Activated T-helper 1 cell treated with anti-CD3 and anti-CD28 coated beads, Interleukin-12 subunit alpha, Interleukin-12 subunit beta, Interleukin-2, Interleukin-4 antibody, amounts not matched to agents 30 ng/mL and 10 ng/mL and 1 ng/mL, durations not matched to agents 14 hours and 24 hours and 36 hours (primary cell): Measurements from ENCODE around the gene TTR. TPM values are rescaled to one million over a fixed set of nuclear protein-coding genes. Genes with fewer than 3 reads are reported as not detected.

Experiments
- DNase-seq: peaks from one replicate; pipeline ENCODE4 v3.0.0; 2021; ENCODE audit warnings: low spot score
- H3K27ac Mint-ChIP-seq: one replicate; pipeline ENCODE4 v1.8.0; 2021; ENCODE audit warnings: mild to moderate bottlenecking, mixed read lengths
- H3K27me3 Mint-ChIP-seq: one replicate; pipeline ENCODE4 v1.8.0; 2022; ENCODE audit warnings: mild to moderate bottlenecking, moderate library complexity, mixed read lengths; ENCODE audit not compliant: insufficient read depth
- H3K36me3 Mint-ChIP-seq: one replicate; pipeline ENCODE4 v1.8.0; 2021; ENCODE audit warnings: low read depth, mixed read lengths
- H3K4me1 Mint-ChIP-seq: one replicate; pipeline ENCODE4 v1.8.0; 2021; ENCODE audit warnings: low read depth, mixed read lengths
- H3K4me3 Mint-ChIP-seq: one replicate; pipeline ENCODE4 v1.8.0; 2021; ENCODE audit warnings: mild to moderate bottlenecking, moderate library complexity, mixed read lengths
- H3K9me3 Mint-ChIP-seq: one replicate; pipeline ENCODE4 v1.8.0; 2021; ENCODE audit warnings: mixed read lengths
- intact Hi-C: fragments of 100-400 bp; cut with micrococcal nuclease; formaldehyde crosslinking; loops from one replicate; pipeline ENCODE4 v1.15.1; 2024
- total RNA-seq: library from RNA; stranded (reverse); gene quantifications from 2 replicates; pipeline ENCODE4 v1.2.3, GENCODE V29; 2022

The TTR gene
- total RNA-seq, 1 donor from 2014 or later, result not detected

- H3K36me3 Mint-ChIP-seq, result no peaks in the 10 kb centered on the region
- H3K27ac Mint-ChIP-seq, result no peak overlapping the region
- peaks cover 4% of the 10 kb centered on the region for H3K27me3 Mint-ChIP-seq
- no peaks in the 10 kb centered on the region for H3K4me1 Mint-ChIP-seq
- no peaks in the 10 kb centered on the region for H3K9me3 Mint-ChIP-seq
- H3K4me3 Mint-ChIP-seq, result no peak overlapping the region
- no peak for DNase-seq
- intact Hi-C loops, result no loop called here
Observed at GRCh38 chr18:31565782-31566512, 25.7 kb upstream of the TTR start.

DNA sequence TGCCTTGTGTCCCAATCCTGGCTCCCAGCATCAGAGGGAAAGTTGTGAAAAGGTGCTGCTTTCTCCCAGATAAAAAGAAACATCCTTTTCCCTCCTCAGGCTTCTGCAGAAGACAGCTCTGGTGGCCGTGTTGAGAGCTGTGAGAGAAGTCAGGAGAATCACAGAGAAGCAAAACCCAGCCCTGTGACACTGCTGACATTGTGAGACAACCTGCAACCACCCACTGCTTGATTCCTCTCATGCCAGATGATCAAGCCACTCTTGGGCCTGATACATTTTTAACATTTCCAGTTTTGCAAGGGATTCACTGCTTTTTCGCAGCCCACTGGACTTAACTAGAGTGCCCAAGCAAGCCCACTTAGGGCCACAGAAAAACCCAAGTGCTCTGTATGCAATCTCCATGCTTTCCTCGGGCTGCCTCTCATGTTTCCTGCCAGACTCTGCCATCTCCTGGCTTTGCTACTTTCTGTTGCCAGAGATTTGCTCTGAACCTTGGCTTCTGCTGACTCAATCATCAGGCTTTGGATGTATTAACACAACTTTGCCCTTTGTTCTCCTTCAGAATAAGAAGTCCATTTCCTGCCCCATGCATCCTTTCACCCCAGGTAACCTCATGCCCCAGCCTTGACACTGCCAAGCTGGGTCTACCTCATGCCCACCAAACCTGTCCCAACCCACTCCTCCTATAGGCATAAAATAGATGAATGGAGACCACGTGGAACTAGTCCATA lies 24.9 kb upstream of the TTR start:
- peaks cover 2% of the 10 kb centered on the region for H3K27me3 Mint-ChIP-seq
- H3K9me3 Mint-ChIP-seq, result no peaks in the 10 kb centered on the region
- intact Hi-C loops, result no loop called here
- H3K4me1 Mint-ChIP-seq, result no peaks in the 10 kb centered on the region
- H3K27ac Mint-ChIP-seq, result no peak overlapping the region
- no peak overlapping the region for H3K4me3 Mint-ChIP-seq
- DNase-seq, result no peak
- H3K36me3 Mint-ChIP-seq, result no peaks in the 10 kb centered on the region

DNA sequence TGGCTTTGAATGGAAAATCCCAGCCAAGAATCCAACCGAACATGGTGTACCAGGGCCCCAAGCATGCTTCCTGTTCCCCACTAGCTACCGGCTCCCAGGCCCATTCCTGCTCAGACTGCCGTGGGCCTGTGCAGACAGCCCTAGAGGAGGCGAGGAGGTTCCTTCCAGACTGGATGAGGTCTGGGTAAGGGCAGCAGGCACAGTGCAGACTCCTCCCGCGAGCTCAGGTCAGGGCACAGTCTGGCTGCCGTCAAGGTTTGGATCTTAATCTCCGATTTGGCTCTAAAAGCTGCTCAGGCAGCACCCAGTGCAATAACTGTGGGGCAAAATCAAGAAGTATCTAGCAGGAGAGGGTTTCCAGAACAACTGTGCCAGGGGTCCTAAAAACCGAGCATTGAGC lies 19.3 kb upstream of the TTR start:
- Mint-ChIP-seq H3K36me3 (no peaks in the 10 kb centered on the region), H3K9me3 (no peaks in the 10 kb centered on the region), H3K27me3 (no peaks in the 10 kb centered on the region), H3K27ac (no peak overlapping the region), H3K4me3 (no peak overlapping the region), H3K4me1 (no peaks in the 10 kb centered on the region)
- intact Hi-C loops, result no loop called here
- DNase-seq, result no peak

DNA sequence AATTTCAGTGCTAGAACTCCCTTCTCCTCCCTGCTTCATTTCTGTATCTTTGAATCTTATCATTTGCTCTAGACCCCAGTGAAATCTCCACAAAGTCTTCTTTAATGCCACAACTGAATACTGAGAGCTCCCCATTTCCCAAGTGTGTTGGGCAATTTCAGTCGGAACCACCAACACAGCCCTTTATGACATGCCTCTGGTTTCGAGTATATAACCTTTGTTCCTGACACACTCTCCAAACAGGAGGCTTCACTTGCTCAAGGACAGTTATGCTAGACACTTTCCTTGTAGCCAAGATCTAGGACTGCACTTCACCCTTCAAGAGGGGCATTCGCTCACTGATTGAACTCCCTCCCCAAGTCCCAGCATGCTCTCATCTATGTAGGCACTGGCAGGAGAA lies 18.6 kb upstream of the TTR start:
- Mint-ChIP-seq H3K9me3 (no peaks in the 10 kb centered on the region), H3K27me3 (no peaks in the 10 kb centered on the region), H3K4me3 (no peak overlapping the region), H3K36me3 (no peaks in the 10 kb centered on the region), H3K4me1 (no peaks in the 10 kb centered on the region), H3K27ac (no peak overlapping the region)
- intact Hi-C loops, result no loop called here
- no peak for DNase-seq

- H3K27ac Mint-ChIP-seq, result no peak overlapping the region
- H3K4me3 Mint-ChIP-seq, result no peak overlapping the region
- H3K9me3 Mint-ChIP-seq, result no peaks in the 10 kb centered on the region
- H3K36me3 Mint-ChIP-seq, result no peaks in the 10 kb centered on the region
- intact Hi-C loops, result no loop called here
- H3K27me3 Mint-ChIP-seq, result no peaks in the 10 kb centered on the region
- H3K4me1 Mint-ChIP-seq, result no peaks in the 10 kb centered on the region
- no peak for DNase-seq
Observed at GRCh38 chr18:31574359-31574758, 17.3 kb upstream of the TTR start.

GRCh38 chr18:31575515-31576257 lies 16.0 kb upstream of the TTR start:
- no peaks in the 10 kb centered on the region for H3K9me3 Mint-ChIP-seq
- H3K27me3 Mint-ChIP-seq, result no peaks in the 10 kb centered on the region
- H3K27ac Mint-ChIP-seq, result no peak overlapping the region
- H3K36me3 Mint-ChIP-seq, result no peaks in the 10 kb centered on the region
- no peaks in the 10 kb centered on the region for H3K4me1 Mint-ChIP-seq
- intact Hi-C loops, result no loop called here
- DNase-seq, result no peak
- H3K4me3 Mint-ChIP-seq, result no peak overlapping the region

DNA sequence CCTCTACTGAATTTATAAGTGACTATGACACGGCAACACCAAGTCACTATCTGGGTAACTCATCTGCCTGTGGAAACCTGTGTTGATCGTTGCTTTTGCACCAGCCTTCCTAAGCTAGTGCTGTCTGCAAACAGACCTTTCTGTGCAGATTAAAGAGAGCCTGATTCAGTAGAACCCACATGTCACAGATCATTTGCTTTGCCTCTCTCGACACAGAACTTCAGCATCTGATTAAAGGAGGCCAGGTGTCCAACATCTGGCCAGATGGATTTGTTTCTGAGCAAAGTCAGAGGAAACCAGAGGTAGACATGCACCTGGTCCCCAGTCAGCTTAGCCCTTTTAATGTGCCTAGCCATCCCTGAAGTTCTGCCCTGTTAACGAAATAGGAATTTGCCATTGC lies 15.0 kb upstream of the TTR start:
- H3K27me3 Mint-ChIP-seq, result no peaks in the 10 kb centered on the region
- no peak overlapping the region for H3K27ac Mint-ChIP-seq
- no peaks in the 10 kb centered on the region for H3K9me3 Mint-ChIP-seq
- H3K4me1 Mint-ChIP-seq, result no peaks in the 10 kb centered on the region
- intact Hi-C loops, result no loop called here
- no peak overlapping the region for H3K4me3 Mint-ChIP-seq
- no peak for DNase-seq
- no peaks in the 10 kb centered on the region for H3K36me3 Mint-ChIP-seq

DNA sequence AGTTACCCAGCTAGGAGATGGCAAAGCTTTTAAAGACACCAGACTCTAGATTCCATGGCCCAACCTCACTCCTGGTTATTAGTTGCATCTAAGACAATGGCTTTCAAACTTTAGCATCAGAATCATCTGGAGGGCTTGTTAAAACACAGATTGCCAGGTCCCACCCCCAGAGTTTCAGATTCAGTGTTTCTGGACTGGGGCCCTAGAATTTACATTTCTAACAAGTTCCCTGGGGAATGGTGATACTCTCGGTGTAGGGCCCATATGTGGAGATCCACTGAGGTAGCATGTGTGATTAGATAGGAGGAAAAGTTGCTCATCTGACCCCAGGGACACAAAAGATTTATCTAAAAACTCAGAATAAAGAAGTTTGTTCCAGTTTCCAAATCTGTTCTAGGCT lies 14.5 kb upstream of the TTR start:
- H3K36me3 Mint-ChIP-seq, result no peaks in the 10 kb centered on the region
- H3K4me3 Mint-ChIP-seq, result no peak overlapping the region
- H3K9me3 Mint-ChIP-seq, result no peaks in the 10 kb centered on the region
- no peak overlapping the region for H3K27ac Mint-ChIP-seq
- H3K27me3 Mint-ChIP-seq, result no peaks in the 10 kb centered on the region
- no peaks in the 10 kb centered on the region for H3K4me1 Mint-ChIP-seq
- no peak for DNase-seq
- intact Hi-C loops, result no loop called here

DNA sequence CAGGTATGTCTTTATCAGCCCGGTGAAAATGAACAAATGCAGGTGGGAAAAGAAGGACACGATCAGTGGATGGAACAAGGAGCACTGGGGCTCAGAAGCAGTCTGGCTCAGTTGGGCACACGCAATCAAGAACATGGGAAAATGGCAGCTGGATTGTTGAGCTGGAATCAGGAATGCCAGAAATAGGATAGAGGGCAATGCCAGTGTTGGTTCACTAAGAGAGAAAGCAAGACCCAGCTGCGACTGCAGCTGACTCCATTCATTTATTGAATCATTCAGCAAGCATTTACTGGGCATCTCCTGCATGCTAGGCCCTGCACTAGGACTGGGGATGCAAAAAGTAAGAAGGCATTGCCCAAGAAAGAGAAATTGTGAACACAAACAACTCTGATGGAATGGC lies 13.6 kb upstream of the TTR start:
- H3K4me1 Mint-ChIP-seq, result no peaks in the 10 kb centered on the region
- H3K36me3 Mint-ChIP-seq, result no peaks in the 10 kb centered on the region
- no peaks in the 10 kb centered on the region for H3K27me3 Mint-ChIP-seq
- intact Hi-C loops, result no loop called here
- no peak overlapping the region for H3K27ac Mint-ChIP-seq
- no peak overlapping the region for H3K4me3 Mint-ChIP-seq
- no peaks in the 10 kb centered on the region for H3K9me3 Mint-ChIP-seq
- no peak for DNase-seq

DNA sequence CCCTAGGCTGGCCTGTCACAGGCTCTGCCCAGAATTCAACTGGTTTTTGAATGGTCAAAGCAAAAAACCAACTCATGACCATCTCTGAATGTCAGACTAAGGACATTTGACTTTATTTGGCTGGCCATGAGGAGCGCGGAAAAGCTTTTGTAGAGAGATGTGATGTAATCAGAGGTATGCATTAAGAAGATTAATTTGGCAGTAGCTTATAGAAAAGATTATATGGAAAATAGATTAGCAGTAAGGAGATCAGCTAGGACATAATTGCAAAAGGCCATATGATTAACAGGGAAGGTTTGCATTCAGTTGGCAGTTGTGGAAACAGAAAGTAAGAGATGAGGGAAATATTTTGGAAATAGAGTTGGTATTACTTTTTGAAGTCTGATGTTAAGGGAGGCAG lies 12.3 kb upstream of the TTR start:
- no peak for DNase-seq
- H3K4me1 Mint-ChIP-seq, result no peaks in the 10 kb centered on the region
- no peaks in the 10 kb centered on the region for H3K9me3 Mint-ChIP-seq
- no peaks in the 10 kb centered on the region for H3K27me3 Mint-ChIP-seq
- intact Hi-C loops, result no loop called here
- H3K27ac Mint-ChIP-seq, result no peak overlapping the region
- no peak overlapping the region for H3K4me3 Mint-ChIP-seq
- no peaks in the 10 kb centered on the region for H3K36me3 Mint-ChIP-seq

DNA sequence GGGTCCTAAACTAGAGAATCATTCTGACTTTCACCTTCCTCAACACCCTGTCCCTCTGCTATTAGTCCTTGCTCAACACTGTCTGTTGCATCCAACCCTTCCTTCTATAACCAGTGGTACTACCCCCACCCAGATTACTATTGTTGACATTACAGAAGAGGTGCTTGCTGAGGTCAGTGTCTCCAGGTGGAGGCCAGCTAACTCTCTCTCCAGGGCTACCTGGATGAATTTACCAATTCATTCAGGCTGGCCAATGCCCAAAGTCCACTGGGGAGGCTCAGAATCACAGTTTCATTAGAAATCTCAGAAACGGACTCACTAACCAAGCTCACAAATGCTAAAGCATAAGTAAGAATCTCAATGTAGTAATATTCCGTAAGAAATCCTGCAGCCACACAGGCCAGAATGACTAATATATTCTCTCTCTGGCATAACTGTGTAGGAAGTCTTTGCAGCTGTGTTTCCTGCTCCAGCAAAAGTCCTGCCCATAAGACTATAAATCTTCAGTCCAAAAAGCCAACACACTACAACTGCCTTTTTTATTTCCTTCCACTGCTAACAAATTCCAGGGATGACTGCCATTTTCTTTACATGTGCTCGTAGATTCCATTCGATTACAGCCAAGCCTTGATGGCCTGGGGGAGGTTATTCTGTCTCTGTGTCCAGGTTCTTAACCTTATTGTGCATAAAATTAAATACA lies 10.0 kb upstream of the TTR start:
- Mint-ChIP-seq H3K4me3 (no peak overlapping the region), H3K27ac (no peak overlapping the region), H3K4me1 (no peaks in the 10 kb centered on the region), H3K27me3 (no peaks in the 10 kb centered on the region), H3K36me3 (no peaks in the 10 kb centered on the region), H3K9me3 (no peaks in the 10 kb centered on the region)
- no peak for DNase-seq
- intact Hi-C loops, result no loop called here

GRCh38 chr18:31583185-31583854 lies 8.4 kb upstream of the TTR start:
- Mint-ChIP-seq H3K4me1 (no peaks in the 10 kb centered on the region), H3K27me3 (no peaks in the 10 kb centered on the region), H3K27ac (no peak overlapping the region), H3K4me3 (no peak overlapping the region), H3K36me3 (no peaks in the 10 kb centered on the region), H3K9me3 (no peaks in the 10 kb centered on the region)
- intact Hi-C loops, result no loop called here
- no peak for DNase-seq
